Stimulated activated CD4-positive, alpha-beta T cell treated with anti-CD3 and anti-CD28 coated beads, Interleukin-4, amount 100 ng/mL, for 4 hours (primary cell): ENCODE measurements around the gene ANK3.

Experiments
- DNase-seq, 2 experiments: peaks; one replicate each; pipeline ENCODE4 v3.0.0-alpha.2; 2020

The ANK3 gene

GRCh38 chr10:60389413-60390025 lies at the start of gene ANK3:
Gene ANK3 (minus strand): TSS chr10:60389875. CDS start chr10:60389538, 337 bp downstream.
- no peak for DNase-seq

GRCh38 chr10:60434418-60435046 lies 44.9 kb upstream of the ANK3 start:
- DNase-seq: no peak

GRCh38 chr10:60433684-60434083 lies 44.0 kb upstream of the ANK3 start:
- no peak for DNase-seq

GRCh38 chr10:60430836-60431597 lies 41.3 kb upstream of the ANK3 start:
- no peak for DNase-seq

GRCh38 chr10:60430017-60430416 lies 40.3 kb upstream of the ANK3 start:
- DNase-seq: no peak

GRCh38 chr10:60429084-60429849 lies 39.6 kb upstream of the ANK3 start:
- DNase-seq: no peak

GRCh38 chr10:60428387-60428737 lies 38.7 kb upstream of the ANK3 start:
- no peak for DNase-seq

- no peak for DNase-seq
Measured at GRCh38 chr10:60427709-60428386, 38.2 kb upstream of the ANK3 start.

GRCh38 chr10:60427148-60427547 lies 37.5 kb upstream of the ANK3 start:
- no peak for DNase-seq

GRCh38 chr10:60426425-60426824 lies 36.8 kb upstream of the ANK3 start:
- no peak for DNase-seq

GRCh38 chr10:60425392-60426110 lies 35.9 kb upstream of the ANK3 start:
- no peak for DNase-seq

GRCh38 chr10:60424971-60425370 lies 35.3 kb upstream of the ANK3 start:
- DNase-seq: no peak

- DNase-seq: no peak
Measured at GRCh38 chr10:60423920-60424319, 34.2 kb upstream of the ANK3 start.

GRCh38 chr10:60422809-60423208 lies 33.1 kb upstream of the ANK3 start:
- DNase-seq: no peak

GRCh38 chr10:60420991-60421894 lies 31.6 kb upstream of the ANK3 start:
- DNase-seq: no peak

- DNase-seq: no peak
Measured at GRCh38 chr10:60419249-60419648, 29.6 kb upstream of the ANK3 start.

- no peak for DNase-seq
Measured at GRCh38 chr10:60417901-60418300, 28.2 kb upstream of the ANK3 start.

- DNase-seq: no peak
Measured at GRCh38 chr10:60417024-60417423, 27.3 kb upstream of the ANK3 start.

GRCh38 chr10:60414877-60415585 lies 25.4 kb upstream of the ANK3 start:
- DNase-seq: no peak

- no peak for DNase-seq
Measured at GRCh38 chr10:60414111-60414510, 24.4 kb upstream of the ANK3 start.
